GM12878 (cell line): ENCODE results near the gene EBF3. TPM values are rescaled to one million over a fixed set of nuclear protein-coding genes. Genes with fewer than 3 reads are reported as not detected.

Experiments used
- ATAC-seq: fragments of 200-7000 bp; cut with Tn5 transposase; 3 replicates; pipeline ENCODE4 v1.9.1; 2020; ENCODE audit warnings: mild to moderate bottlenecking, moderate library complexity
- BruUV-seq: library from RNA; stranded (reverse); fragments of 400-500 nt; replicated peaks from 2 replicates; lab custom pipeline; 2021; lab: Mats Ljungman, UMichigan
- CTCF ChIA-PET: fragments of 300-600 bp; sonication (Branson Sonifier 250); formaldehyde crosslinking; extraction: SDS; loops from one replicate; lab custom pipeline; 2021; ENCODE audit warnings: inconsistent platforms; lab: Yijun Ruan, JAX
- POLR2A ChIA-PET: fragments of 350-600 bp; formaldehyde crosslinking; extraction: SDS; loops from one replicate; lab custom pipeline; 2021; ENCODE audit warnings: inconsistent platforms; lab: Charles Lee
- RAD21 ChIA-PET: fragments of 300-600 bp; sonication (Branson Sonifier 250); formaldehyde crosslinking; loops from one replicate; lab custom pipeline; 2023; ENCODE audit warnings: antibody characterized with exemption; ENCODE audit not compliant: unreplicated experiment; lab: Charles Lee
- SMC1A ChIA-PET: fragments of 300-600 bp; sonication (Branson Sonifier 250); formaldehyde crosslinking; loops from one replicate; lab custom pipeline; 2023; ENCODE audit not compliant: unreplicated experiment, uncharacterized antibody; lab: Charles Lee
- DNase-seq: peaks from one replicate; pipeline ENCODE4 v3.0.0-alpha.2; 2011; ENCODE audit warnings: low read depth, low spot score
- FAIRE-seq: peaks from 3 replicates; lab custom pipeline; 2011; peaks lifted over from hg19 to GRCh38; lab: Jason Lieb, UNC
- H2AFZ ChIP-seq: 2 replicates; pipeline ENCODE4 v1.6.0; 2011; ENCODE audit warnings: low read depth, low read length, control low read depth; ENCODE audit not compliant: control insufficient read depth
- H3K27ac ChIP-seq: 2 replicates; pipeline ENCODE4 v1.5.1; 2011; ENCODE audit warnings: control low read depth; ENCODE audit not compliant: control insufficient read depth, insufficient read depth
- H3K27me3 ChIP-seq, 2 experiments: replicated peaks in 1 of 2; 2 replicates each; pipeline versions ENCODE4 v1.6.0 to v1.6.1; 2011; ENCODE audit warnings: low read length in 1 of 2; ENCODE audit not compliant: control insufficient read depth in 2 of 2, insufficient read depth in 2 of 2
- H3K36me3 ChIP-seq, 2 experiments: 2 replicates each; pipeline ENCODE4 v1.5.1; 2011; ENCODE audit warnings: low read length in 1 of 2; ENCODE audit not compliant: control insufficient read depth in 2 of 2, insufficient read depth in 2 of 2
- H3K4me1 ChIP-seq: 2 replicates; pipeline ENCODE4 v1.6.1; 2011; ENCODE audit warnings: mild to moderate bottlenecking, low read length, moderate library complexity, mixed read lengths; ENCODE audit not compliant: control insufficient read depth, insufficient read depth
- H3K4me2 ChIP-seq: 2 replicates; pipeline ENCODE4 v1.6.0; 2011; ENCODE audit warnings: control low read depth; ENCODE audit not compliant: control insufficient read depth, insufficient read depth
- H3K4me3 ChIP-seq: fragments of 200-600 bp; sonication (generic); 2 replicates; pipeline ENCODE4 v1.5.1; 2016
- H3K79me2 ChIP-seq: 2 replicates; pipeline ENCODE4 v1.6.0; 2011; ENCODE audit warnings: low read length; ENCODE audit not compliant: control insufficient read depth, insufficient read depth
- H3K9ac ChIP-seq: 2 replicates; pipeline ENCODE4 v1.8.0; 2011; ENCODE audit warnings: low read length, control low read depth, mixed read lengths; ENCODE audit not compliant: control insufficient read depth, insufficient read depth
- H3K9me3 ChIP-seq: replicated peaks from 3 replicates; pipeline ENCODE4 v1.5.1; 2011; ENCODE audit warnings: mild to moderate bottlenecking, low read length; ENCODE audit not compliant: control insufficient read depth, insufficient read depth
- H4K20me1 ChIP-seq: 2 replicates; pipeline ENCODE4 v1.6.0; 2011; ENCODE audit not compliant: control insufficient read depth, insufficient read depth
- CEBPZ ChIP-seq: fragments of 150-350 bp; IDR thresholded peaks from 2 replicates; pipeline ENCODE4 v1.6.1; 2016; ENCODE audit warnings: low read depth, low read length
- CREM ChIP-seq: IDR thresholded peaks from 2 replicates; pipeline ENCODE4 v1.6.1; 2014; ENCODE audit warnings: antibody characterized with exemption, low read depth
- GATAD2B ChIP-seq: fragments of 450-650 bp; conservative IDR thresholded peaks from 2 replicates; pipeline ENCODE4 v1.6.1; 2017; ENCODE audit warnings: low read depth, mild to moderate bottlenecking, moderate library complexity
- JUND ChIP-seq: IDR thresholded peaks from 2 replicates; pipeline ENCODE4 v1.6.1; 2012; ENCODE audit warnings: low read depth, mild to moderate bottlenecking, low read length, improper control_type of control experiment, moderate library complexity
- NR2C1 ChIP-seq: fragments of 450-650 bp; IDR thresholded peaks from 2 replicates; pipeline ENCODE4 v1.6.1; 2017; ENCODE audit warnings: antibody characterized with exemption, mild to moderate bottlenecking, moderate library complexity
- RAD21 ChIP-seq: IDR thresholded peaks from 2 replicates; pipeline ENCODE4 v1.6.1; 2011; ENCODE audit warnings: mild to moderate bottlenecking, low read depth, low read length, moderate library complexity; ENCODE audit not compliant: insufficient read depth
- SMC3 ChIP-seq: IDR thresholded peaks from 2 replicates; pipeline ENCODE4 v1.6.1; 2011; ENCODE audit warnings: low read length, improper control_type of control experiment, borderline replicate concordance
- SP1 ChIP-seq: IDR thresholded peaks from one replicate; pipeline ENCODE4 v1.6.1; 2011; ENCODE audit warnings: low read depth, low read length
- STAT1 ChIP-seq: fragments of 450-650 bp; conservative IDR thresholded peaks from 2 replicates; pipeline ENCODE4 v1.6.1; 2014; ENCODE audit warnings: antibody characterized with exemption, mild to moderate bottlenecking
- TCF3 ChIP-seq: IDR thresholded peaks from 2 replicates; pipeline ENCODE4 v1.6.1; 2012; ENCODE audit warnings: low read depth, mild to moderate bottlenecking, low read length, borderline replicate concordance; ENCODE audit not compliant: insufficient read depth
- ZNF687 ChIP-seq: fragments of 450-650 bp; IDR thresholded peaks from 2 replicates; pipeline ENCODE4 v1.6.1; 2017; ENCODE audit warnings: mild to moderate bottlenecking, moderate library complexity
- WGBS: methylation state at CpG from one replicate; pipeline ENCODE4 v1.1.6; 2016; ENCODE audit warnings: low lambda C conversion rate; ENCODE audit not compliant: insufficient replicate concordance, insufficient coverage; ENCODE audit errors: missing lambda C conversion rate; 5-methylcytosine and 5-hydroxymethylcytosine counted together
- in situ Hi-C: fragments of 300-500 bp; cut with MboI; formaldehyde crosslinking; loops from 9 replicates; pipeline ENCODE4 v1.14.3; 2018; ENCODE audit warnings: mixed read lengths
- intact Hi-C: fragments of 100-400 bp; cut with micrococcal nuclease; formaldehyde crosslinking; loops from one replicate; pipeline ENCODE4 v1.14.2; 2022; ENCODE audit not compliant: unreplicated experiment
- polyA plus RNA-seq, 11 experiments: library from polyadenylated mRNA; depleted of rRNA in 4 of 11; unstranded in 6 of 11; stranded (reverse) in 5 of 11; fragments of >200 nt; fragmentation: Nextera tagmentation in 4 of 11; fragmentation: Illumina TruSeq in 1 of 11; extraction: Ambion mirVana in 4 of 11; extraction: Trizol in 1 of 11; gene quantifications; 1 replicate in 1 of 11; 2 replicates in 10 of 11; pipeline versions ENCODE4 v1.2.1 to v1.2.3, GENCODE V29; 2011 to 2016; ENCODE audit warnings: inconsistent platforms in 2 of 11, missing spikeins in 2 of 11, low read depth in 1 of 11
- total RNA-seq, 4 experiments: library from RNA; depleted of rRNA in 3 of 4; stranded (reverse); fragments of >200 nt in 3 of 4; fragmentation: Illumina TruSeq in 1 of 4; extraction: Trizol in 1 of 4; gene quantifications; 2 replicates each; pipeline versions ENCODE4 v1.2.1 to v1.2.3, GENCODE V29; 2013 to 2021
- TF ChIP-seq, protein P1 (sequence below): IDR thresholded peaks from 2 replicates; pipeline ENCODE4 v1.6.1; 2012; ENCODE audit warnings: low read depth, low read length, improper control_type of control experiment
- TF ChIP-seq, protein P2 (sequence below): fragments of 450-650 bp; IDR thresholded peaks from 2 replicates; pipeline ENCODE4 v1.6.1; 2014; ENCODE audit warnings: mild to moderate bottlenecking

Gene EBF3
- total and polyA plus RNA-seq, 10 of the 15 experiments (the other 5 are each of a cell fraction or from before 2014, with no cell fraction given): not detected

DNA sequence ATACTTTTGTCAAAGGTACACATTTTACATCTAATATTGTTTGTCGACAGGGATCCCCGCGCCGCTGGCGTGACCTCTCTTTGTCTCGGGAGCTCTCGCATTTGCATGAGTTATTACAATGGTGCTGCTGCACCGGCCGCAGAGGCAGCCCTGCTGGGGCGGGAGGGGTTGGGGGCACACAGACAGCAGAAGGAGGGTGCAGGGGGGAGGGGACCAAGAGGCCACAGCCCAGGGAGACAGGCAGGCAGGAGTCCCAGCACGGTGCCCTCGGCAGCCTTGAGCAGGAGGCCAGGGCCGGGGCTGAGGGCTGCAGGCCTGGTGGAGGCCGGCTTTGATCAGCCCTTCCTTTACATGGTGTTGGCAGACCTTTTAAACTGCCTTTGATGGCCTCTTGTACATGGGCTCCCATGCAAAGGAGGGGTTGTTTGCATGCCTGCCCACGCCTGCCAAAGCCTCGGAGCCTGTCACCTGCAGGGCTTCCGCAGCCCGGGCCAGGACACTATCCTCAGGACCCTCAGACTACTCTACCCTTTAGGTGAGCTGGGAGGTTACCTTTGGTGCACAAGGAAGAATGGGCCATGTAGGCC is 95.5 kb downstream of the EBF3 start (continued):
- TF ChIP-seq ZNF687 (no peak), CREM (no peak), STAT1 (no peak), SMC3 (no peak)
- TF ChIP-seq, protein P1, sequence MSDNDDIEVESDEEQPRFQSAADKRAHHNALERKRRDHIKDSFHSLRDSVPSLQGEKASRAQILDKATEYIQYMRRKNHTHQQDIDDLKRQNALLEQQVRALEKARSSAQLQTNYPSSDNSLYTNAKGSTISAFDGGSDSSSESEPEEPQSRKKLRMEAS: no peak

DNA sequence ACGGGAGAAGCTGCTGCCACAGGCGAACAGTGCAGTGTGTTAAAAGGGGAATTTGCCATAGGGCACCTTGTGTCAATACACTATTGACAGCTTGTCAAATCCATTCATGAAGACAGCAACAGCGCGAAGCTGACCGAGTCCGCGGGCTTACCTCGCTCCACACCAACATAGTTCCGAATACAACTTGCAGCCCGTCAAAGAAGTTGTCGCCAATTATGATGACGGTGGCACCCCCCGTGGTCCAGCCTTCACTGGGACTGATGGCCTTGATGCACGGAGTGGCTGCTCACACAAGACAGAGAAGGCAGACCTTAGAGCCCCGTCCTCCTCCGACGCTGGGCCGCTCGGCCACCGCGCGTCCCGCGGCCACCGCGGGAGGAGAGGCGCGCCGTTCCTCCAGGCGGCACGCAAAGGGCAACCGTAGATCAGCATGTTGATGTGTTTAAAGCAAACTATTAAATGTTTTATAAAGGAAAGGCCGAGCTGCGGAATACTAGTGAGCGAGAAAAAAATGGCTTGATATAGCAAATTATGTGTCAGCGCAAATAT is 96.4 kb downstream of the EBF3 start:
- WGBS: 82% methylated on average over 36 of the region's 36 CpGs
- Histone ChIP-seq H3K27me3 (no peaks in the 10 kb centered on the region), H3K79me2 (no peaks in the 10 kb centered on the region), H3K9ac (no peak overlapping the region), H3K4me3 (no peak overlapping the region), H3K4me1 (no peaks in the 10 kb centered on the region), H3K4me2 (no peak overlapping the region), H2AFZ (no peak overlapping the region), H3K27ac (no peak overlapping the region), H3K9me3 (no peaks in the 10 kb centered on the region), H4K20me1 (no peaks in the 10 kb centered on the region), H3K36me3 (no peaks in the 10 kb centered on the region)
- ATAC-seq (no peak), FAIRE-seq (no peak), DNase-seq (no peak)
- BruUV-seq: no TSS peak
- ChIA-PET POLR2A (no interaction called here), CTCF (no interaction called here), SMC1A (no interaction called here), RAD21 (no interaction called here)
- intact Hi-C loops (no loop called here), in situ Hi-C loops (no loop called here)
- TF ChIP-seq, protein P2, sequence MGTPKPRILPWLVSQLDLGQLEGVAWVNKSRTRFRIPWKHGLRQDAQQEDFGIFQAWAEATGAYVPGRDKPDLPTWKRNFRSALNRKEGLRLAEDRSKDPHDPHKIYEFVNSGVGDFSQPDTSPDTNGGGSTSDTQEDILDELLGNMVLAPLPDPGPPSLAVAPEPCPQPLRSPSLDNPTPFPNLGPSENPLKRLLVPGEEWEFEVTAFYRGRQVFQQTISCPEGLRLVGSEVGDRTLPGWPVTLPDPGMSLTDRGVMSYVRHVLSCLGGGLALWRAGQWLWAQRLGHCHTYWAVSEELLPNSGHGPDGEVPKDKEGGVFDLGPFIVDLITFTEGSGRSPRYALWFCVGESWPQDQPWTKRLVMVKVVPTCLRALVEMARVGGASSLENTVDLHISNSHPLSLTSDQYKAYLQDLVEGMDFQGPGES: no peak
- TF ChIP-seq JUND: no peak
- no peak for TF ChIP-seq CEBPZ
- no peak for TF ChIP-seq GATAD2B
- no peak for TF ChIP-seq NR2C1
- no peak for TF ChIP-seq TCF3
- TF ChIP-seq, protein P1: no peak
- no peak for TF ChIP-seq SP1
- no peak for TF ChIP-seq RAD21
